Smooth muscle cell (in vitro differentiated cells): ENCODE results near the gene B3GAT2. TPM values are rescaled to one million over a fixed set of nuclear protein-coding genes. Genes with fewer than 3 reads are reported as not detected.

Experiments
- DNase-seq: peaks from one replicate; lab custom pipeline; 2025; ENCODE audit not compliant: unreplicated experiment; lab: John Stamatoyannopoulos, UW
- H2AFZ ChIP-seq: fragments of 200-600 bp; sonication (generic); 2 replicates; pipeline ENCODE4 v1.6.0; 2016; ENCODE audit warnings: antibody characterized with exemption, low read depth, mild to moderate bottlenecking
- H3F3A ChIP-seq: fragments of 200-600 bp; sonication (generic); 2 replicates; pipeline ENCODE4 v1.6.0; 2017; ENCODE audit warnings: antibody characterized with exemption, low read depth
- H3K27ac ChIP-seq: fragments of 200-600 bp; sonication (generic); 2 replicates; pipeline ENCODE4 v1.5.1; 2016; ENCODE audit warnings: low read depth, mild to moderate bottlenecking
- H3K27me3 ChIP-seq: fragments of 200-600 bp; sonication (generic); 2 replicates; pipeline ENCODE4 v1.6.1; 2016; ENCODE audit warnings: low read depth, mild to moderate bottlenecking
- H3K36me3 ChIP-seq: fragments of 200-600 bp; sonication (generic); 2 replicates; pipeline ENCODE4 v1.5.1; 2016; ENCODE audit warnings: low read depth
- H3K4me1 ChIP-seq: fragments of 200-600 bp; sonication (generic); 2 replicates; pipeline ENCODE4 v1.5.1; 2016; ENCODE audit warnings: low read depth
- H3K4me2 ChIP-seq: fragments of 200-600 bp; sonication (generic); 2 replicates; pipeline ENCODE4 v1.6.0; 2016; ENCODE audit warnings: mild to moderate bottlenecking
- H3K4me3 ChIP-seq: fragments of 200-600 bp; sonication (generic); 2 replicates; pipeline ENCODE4 v1.5.1; 2016; ENCODE audit warnings: mild to moderate bottlenecking
- H3K79me2 ChIP-seq: fragments of 200-600 bp; sonication (generic); 2 replicates; pipeline ENCODE4 v1.6.0; 2016; ENCODE audit warnings: low read depth, mild to moderate bottlenecking
- H3K9ac ChIP-seq: fragments of 200-600 bp; sonication (generic); 2 replicates; pipeline ENCODE4 v1.6.0; 2016; ENCODE audit warnings: low read depth
- H3K9me3 ChIP-seq: fragments of 200-600 bp; sonication (generic); replicated peaks from 2 replicates; pipeline ENCODE4 v1.5.1; 2016; ENCODE audit warnings: low read depth
- H4K20me1 ChIP-seq: fragments of 200-600 bp; sonication (generic); 2 replicates; pipeline ENCODE4 v1.6.0; 2016; ENCODE audit warnings: low read depth
- CTCF ChIP-seq: fragments of 200-600 bp; sonication (generic); IDR thresholded peaks from 2 replicates; pipeline ENCODE4 v1.5.1; 2017; ENCODE audit warnings: borderline replicate concordance, mild to moderate bottlenecking, antibody characterized with exemption; ENCODE audit not compliant: insufficient read depth, poor library complexity, severe bottlenecking
- WGBS: methylation state at CpG from one replicate; pipeline ENCODE4 v1.1.7; 2016; ENCODE audit warnings: low lambda C conversion rate; 5-methylcytosine and 5-hydroxymethylcytosine counted together
- polyA plus RNA-seq: library from polyadenylated mRNA; unstranded; fragments of >200 nt; fragmentation: Nextera tagmentation; extraction: Ambion mirVana; gene quantifications from 2 replicates; pipeline ENCODE4 v1.2.1, GENCODE V29; 2016
- total RNA-seq: library from RNA; depleted of rRNA; stranded (reverse); fragments of >200 nt; gene quantifications from 2 replicates; pipeline ENCODE4 v1.2.3, GENCODE V29; 2014

The B3GAT2 gene
- total and polyA plus RNA-seq, 2 experiments from 2014 or later = 0.13 to 0.14 TPM

DNA sequence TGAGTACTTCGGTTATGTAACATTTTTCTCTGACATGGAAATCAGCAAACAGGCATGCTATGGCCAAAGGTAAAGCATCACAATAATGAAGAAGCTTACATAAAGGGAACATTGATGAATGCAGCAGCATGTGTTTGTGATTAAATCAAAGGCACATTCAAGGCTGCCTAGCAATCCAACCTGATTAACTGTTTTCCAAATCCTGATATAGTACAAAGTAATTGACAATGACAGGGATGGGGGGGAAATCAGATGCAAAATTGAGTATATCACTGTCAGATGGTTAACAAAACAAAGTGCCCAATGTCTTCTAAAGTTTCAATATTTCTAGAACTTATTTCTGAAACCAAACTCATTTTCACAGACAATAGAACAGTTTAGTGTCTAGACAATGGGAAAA is 39.2 kb upstream of the B3GAT2 start:
- no peaks in the 10 kb centered on the region for H4K20me1 ChIP-seq
- no peak for DNase-seq
- H3K9me3 ChIP-seq = no peaks in the 10 kb centered on the region
- TF ChIP-seq CTCF = no peak
- no peak overlapping the region for H3K4me2 ChIP-seq
- no peaks in the 10 kb centered on the region for H3K79me2 ChIP-seq
- no peak overlapping the region for H3K4me3 ChIP-seq
- H3F3A ChIP-seq = no peaks in the 10 kb centered on the region
- no peak overlapping the region for H3K27ac ChIP-seq
- H3K27me3 ChIP-seq = no peaks in the 10 kb centered on the region
- H2AFZ ChIP-seq = no peak overlapping the region
- H3K9ac ChIP-seq = no peak overlapping the region
- no peaks in the 10 kb centered on the region for H3K4me1 ChIP-seq
- 57% methylated on average over 1 of the region's 1 CpG for WGBS
- H3K36me3 ChIP-seq = no peaks in the 10 kb centered on the region

DNA sequence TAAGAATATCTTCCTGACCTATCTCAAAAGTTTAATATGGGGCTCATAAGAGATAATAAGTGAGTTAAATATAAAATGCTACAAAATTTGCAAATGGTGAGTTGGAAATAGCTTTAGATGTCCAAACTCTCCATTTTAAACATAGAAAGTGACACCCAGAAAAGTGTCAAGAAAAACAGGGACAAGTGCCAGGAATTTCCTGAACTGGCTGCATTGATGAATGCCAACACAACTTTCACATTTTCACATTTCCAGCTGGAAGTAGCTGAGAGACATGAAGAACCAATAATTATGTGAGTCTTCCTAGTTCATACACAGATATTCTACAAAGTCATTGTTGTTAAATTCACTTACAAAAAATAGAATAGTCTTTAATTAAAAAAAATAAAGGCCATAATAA is 38.6 kb upstream of the B3GAT2 start:
- Histone ChIP-seq H3K4me2 (no peak overlapping the region), H3K4me1 (no peaks in the 10 kb centered on the region), H2AFZ (no peak overlapping the region), H3K27me3 (no peaks in the 10 kb centered on the region), H3K4me3 (no peak overlapping the region), H3K36me3 (no peaks in the 10 kb centered on the region), H3K27ac (no peak overlapping the region), H3K9ac (no peak overlapping the region), H3K9me3 (no peaks in the 10 kb centered on the region), H3F3A (no peaks in the 10 kb centered on the region), H3K79me2 (no peaks in the 10 kb centered on the region), H4K20me1 (no peaks in the 10 kb centered on the region)
- TF ChIP-seq CTCF = no peak
- DNase-seq = no peak

DNA sequence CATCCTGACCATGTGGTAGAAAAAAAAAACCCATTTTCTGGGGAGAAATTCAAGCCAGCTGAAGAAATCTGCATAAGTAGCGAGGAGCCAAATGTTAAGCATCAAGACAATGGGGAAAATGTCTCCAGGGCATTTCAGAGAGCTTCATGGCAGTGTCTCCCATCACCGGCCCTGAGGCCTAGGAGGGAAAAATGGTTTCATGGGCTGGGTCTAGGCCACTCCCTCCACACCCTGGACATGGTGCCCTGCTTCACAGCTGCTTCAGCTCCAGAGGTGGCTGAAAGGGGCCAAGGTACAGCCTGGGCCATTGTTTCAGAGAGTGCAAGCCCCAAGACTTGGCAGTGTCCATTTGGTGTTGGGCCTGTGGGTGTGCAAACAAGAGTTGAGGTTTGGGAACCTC is 34.4 kb upstream of the B3GAT2 start:
- no peaks in the 10 kb centered on the region for H3K79me2 ChIP-seq
- no peak overlapping the region for H3K4me3 ChIP-seq
- TF ChIP-seq CTCF = no peak
- H3K27me3 ChIP-seq = no peaks in the 10 kb centered on the region
- H3K9ac ChIP-seq = no peak overlapping the region
- no peaks in the 10 kb centered on the region for H3K36me3 ChIP-seq
- H3F3A ChIP-seq = no peaks in the 10 kb centered on the region
- DNase-seq = no peak
- WGBS = 86% methylated on average over 2 of the region's 2 CpGs
- no peak overlapping the region for H3K4me2 ChIP-seq
- H3K27ac ChIP-seq = no peak overlapping the region
- H2AFZ ChIP-seq = no peak overlapping the region
- no peaks in the 10 kb centered on the region for H3K4me1 ChIP-seq
- H3K9me3 ChIP-seq = no peaks in the 10 kb centered on the region
- H4K20me1 ChIP-seq = no peaks in the 10 kb centered on the region

DNA sequence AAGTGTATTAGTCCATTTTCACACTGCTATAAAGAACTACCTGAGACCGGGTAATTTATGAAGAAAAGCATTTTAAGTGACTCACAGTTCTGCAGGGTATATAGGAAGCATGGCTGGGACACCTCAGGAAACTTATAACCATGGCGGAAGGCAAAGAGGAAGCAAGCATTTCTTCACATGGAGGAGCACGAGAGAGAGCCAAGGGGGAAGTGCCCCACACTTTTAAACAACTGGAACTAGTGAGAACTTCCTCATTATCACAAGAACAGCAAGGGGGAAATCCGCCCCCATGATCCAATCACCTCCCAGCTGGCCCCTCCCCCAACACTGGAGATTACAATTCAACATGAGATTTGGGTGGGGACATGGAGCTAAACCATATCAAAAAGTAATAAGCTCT is 28.3 kb upstream of the B3GAT2 start:
- H3K27me3 ChIP-seq = no peaks in the 10 kb centered on the region
- H2AFZ ChIP-seq = no peak overlapping the region
- no peak overlapping the region for H3K9ac ChIP-seq
- H3K27ac ChIP-seq = no peak overlapping the region
- WGBS = 87% methylated on average over 4 of the region's 4 CpGs
- H3K36me3 ChIP-seq = no peaks in the 10 kb centered on the region
- no peaks in the 10 kb centered on the region for H3F3A ChIP-seq
- H3K9me3 ChIP-seq = no peaks in the 10 kb centered on the region
- TF ChIP-seq CTCF = no peak
- no peak for DNase-seq
- H3K4me1 ChIP-seq = no peaks in the 10 kb centered on the region
- no peak overlapping the region for H3K4me2 ChIP-seq
- no peak overlapping the region for H3K4me3 ChIP-seq
- H3K79me2 ChIP-seq = no peaks in the 10 kb centered on the region
- H4K20me1 ChIP-seq = no peaks in the 10 kb centered on the region
